ENCODE results near the gene SH3RF1.

DNA sequence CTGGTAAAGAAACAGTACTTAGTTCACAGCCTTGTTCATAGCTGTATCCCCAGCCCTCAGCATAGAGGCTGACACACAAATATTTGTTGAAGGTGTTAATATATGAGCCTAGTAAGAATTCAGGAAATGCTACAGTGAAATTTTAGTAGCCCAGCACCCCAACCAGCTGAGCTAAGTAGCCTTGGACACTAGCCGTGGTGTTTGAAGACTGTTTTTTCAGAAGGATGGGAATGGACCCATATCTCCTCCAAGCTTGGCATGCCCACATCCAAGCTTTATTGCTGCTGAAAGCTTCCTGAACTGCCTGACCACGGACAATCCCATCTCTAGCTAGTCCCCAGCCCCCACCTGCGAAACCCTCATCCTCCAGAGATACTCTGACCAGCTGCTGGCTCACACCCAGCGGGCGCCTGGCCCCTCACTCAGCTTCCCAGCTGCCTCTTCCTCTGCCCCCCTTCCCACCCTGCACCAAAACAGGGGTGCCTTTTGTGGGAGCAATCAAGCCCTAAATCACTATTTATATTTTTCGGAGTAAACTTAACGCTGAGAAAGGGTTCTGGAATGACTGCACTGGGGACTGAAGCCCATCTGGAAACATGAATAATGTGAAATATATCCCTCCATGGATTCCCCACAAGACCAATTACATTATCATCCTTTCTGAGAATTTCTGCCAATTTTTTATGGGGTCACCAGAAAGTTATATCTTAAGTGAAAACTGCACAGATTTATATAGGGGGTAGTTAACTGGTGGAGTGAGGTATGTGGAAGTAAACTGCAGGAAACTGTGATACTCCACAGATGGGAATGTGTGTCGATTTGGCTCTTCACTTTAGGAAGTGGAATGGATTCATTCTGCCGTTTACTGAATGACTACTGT is 219.6 kb downstream of the SH3RF1 start:
- no peak for TF ChIP-seq ZNF138 (CRISPR knock-in tag; conservative IDR thresholded peaks at IDR 0.05)
- TF ChIP-seq, protein P1, sequence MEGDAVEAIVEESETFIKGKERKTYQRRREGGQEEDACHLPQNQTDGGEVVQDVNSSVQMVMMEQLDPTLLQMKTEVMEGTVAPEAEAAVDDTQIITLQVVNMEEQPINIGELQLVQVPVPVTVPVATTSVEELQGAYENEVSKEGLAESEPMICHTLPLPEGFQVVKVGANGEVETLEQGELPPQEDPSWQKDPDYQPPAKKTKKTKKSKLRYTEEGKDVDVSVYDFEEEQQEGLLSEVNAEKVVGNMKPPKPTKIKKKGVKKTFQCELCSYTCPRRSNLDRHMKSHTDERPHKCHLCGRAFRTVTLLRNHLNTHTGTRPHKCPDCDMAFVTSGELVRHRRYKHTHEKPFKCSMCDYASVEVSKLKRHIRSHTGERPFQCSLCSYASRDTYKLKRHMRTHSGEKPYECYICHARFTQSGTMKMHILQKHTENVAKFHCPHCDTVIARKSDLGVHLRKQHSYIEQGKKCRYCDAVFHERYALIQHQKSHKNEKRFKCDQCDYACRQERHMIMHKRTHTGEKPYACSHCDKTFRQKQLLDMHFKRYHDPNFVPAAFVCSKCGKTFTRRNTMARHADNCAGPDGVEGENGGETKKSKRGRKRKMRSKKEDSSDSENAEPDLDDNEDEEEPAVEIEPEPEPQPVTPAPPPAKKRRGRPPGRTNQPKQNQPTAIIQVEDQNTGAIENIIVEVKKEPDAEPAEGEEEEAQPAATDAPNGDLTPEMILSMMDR (IDR thresholded peaks at IDR 0.05), result no peak
- TF ChIP-seq, protein P2, sequence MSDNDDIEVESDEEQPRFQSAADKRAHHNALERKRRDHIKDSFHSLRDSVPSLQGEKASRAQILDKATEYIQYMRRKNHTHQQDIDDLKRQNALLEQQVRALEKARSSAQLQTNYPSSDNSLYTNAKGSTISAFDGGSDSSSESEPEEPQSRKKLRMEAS (CRISPR knock-in tag; IDR thresholded peaks at IDR 0.05), result no peak
